Measurements from ENCODE around the gene ARHGEF33. TPM values are rescaled to one million over a fixed set of nuclear protein-coding genes. Genes with fewer than 3 reads are reported as not detected.

ARHGEF33 gene
- total and polyA plus RNA-seq, 2 of the 8 experiments (the other 6 are each of a cell fraction or from before 2014, with no cell fraction given): 0.09 to 0.95 TPM

GRCh38 chr2:38863061-38863695, 26.5 kb upstream of the ARHGEF33 start (continued):
- TF ChIP-seq ZNF274 (IDR thresholded peaks at IDR 0.05; ENCODE audit: borderline replicate concordance, extremely low read depth, low read length) (no peak), MAFK (IDR thresholded peaks at IDR 0.05; ENCODE audit: low read depth, low read length) (no peak), SIRT6 (IDR thresholded peaks at IDR 0.05; ENCODE audit: low read length) (no peak), CBX5 (IDR thresholded peaks at IDR 0.05; ENCODE audit: low read depth, low read length) (no peak)
